ENCODE measurements around the gene EPHA4. TPM values are rescaled to one million over a fixed set of nuclear protein-coding genes. Genes with fewer than 3 reads are reported as not detected.

The EPHA4 gene
- total and polyA plus RNA-seq, 11 donors = 4.2 to 35.2 (median 19.5) TPM

DNA sequence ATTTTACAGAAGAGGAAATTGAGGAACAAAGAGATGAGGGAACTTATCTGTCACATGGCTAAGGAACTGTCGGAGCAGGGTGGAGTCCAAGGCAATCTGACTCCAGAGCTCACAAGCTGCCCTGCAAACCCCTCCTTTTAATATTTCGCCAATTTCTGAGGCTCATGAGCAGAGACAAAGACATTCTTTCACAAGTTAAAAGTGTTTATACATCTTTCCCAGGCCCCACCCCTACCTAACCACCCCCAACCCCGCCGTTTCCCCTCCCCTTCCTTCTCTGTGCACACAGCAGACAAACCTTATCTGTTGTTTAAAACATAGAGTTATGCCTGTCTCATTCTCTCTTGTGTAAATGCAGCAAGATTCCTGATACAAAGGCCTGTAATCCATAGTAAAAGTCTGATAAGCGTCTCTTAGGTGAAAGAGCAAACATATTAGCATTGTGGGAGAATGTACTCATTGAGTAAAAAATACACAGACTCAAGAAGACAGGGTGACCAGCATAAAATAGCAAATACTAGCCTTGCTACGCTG lies 44.3 kb downstream of the EPHA4 start:
- H3K4me1 ChIP-seq = peaks cover 0 to 58% (median 34%) of the 10 kb centered on the region in 12 donors
- DNase-seq = peak in 1 of 5 donors; percentile 20

GRCh38 chr2:221524158-221524557 lies 47.9 kb downstream of the EPHA4 start:
- Histone ChIP-seq H3K4me1 (peaks cover 0 to 62% (median 27%) of the 10 kb centered on the region in 12 donors), H3K27me3 (no peaks in the 10 kb centered on the region), H3K9me3 (no peaks in the 10 kb centered on the region), H3K27ac (no peak overlapping the region), H3K4me3 (no peak overlapping the region), H3K36me3 (peaks cover 0 to 3% (median 0%) of the 10 kb centered on the region in 9 donors)
- 91 to 97% (median 93%) methylated on average over 6 of the region's 6 CpGs for WGBS, 4 donors
- no peak for TF ChIP-seq POLR2A (IDR thresholded peaks at IDR 0.05)
- TF ChIP-seq, protein P1, sequence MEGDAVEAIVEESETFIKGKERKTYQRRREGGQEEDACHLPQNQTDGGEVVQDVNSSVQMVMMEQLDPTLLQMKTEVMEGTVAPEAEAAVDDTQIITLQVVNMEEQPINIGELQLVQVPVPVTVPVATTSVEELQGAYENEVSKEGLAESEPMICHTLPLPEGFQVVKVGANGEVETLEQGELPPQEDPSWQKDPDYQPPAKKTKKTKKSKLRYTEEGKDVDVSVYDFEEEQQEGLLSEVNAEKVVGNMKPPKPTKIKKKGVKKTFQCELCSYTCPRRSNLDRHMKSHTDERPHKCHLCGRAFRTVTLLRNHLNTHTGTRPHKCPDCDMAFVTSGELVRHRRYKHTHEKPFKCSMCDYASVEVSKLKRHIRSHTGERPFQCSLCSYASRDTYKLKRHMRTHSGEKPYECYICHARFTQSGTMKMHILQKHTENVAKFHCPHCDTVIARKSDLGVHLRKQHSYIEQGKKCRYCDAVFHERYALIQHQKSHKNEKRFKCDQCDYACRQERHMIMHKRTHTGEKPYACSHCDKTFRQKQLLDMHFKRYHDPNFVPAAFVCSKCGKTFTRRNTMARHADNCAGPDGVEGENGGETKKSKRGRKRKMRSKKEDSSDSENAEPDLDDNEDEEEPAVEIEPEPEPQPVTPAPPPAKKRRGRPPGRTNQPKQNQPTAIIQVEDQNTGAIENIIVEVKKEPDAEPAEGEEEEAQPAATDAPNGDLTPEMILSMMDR (IDR thresholded peaks at IDR 0.05) = no peak
- ATAC-seq (no peak), DNase-seq (no peak)
- intact Hi-C loops (cut with DNase I) = loop anchor here in 1 of 10 donors (10.0 kb wide), 1 partner anchor 299 kb away; no protein-coding TSS in a partner anchor

More for the DNA sequence above, 44.3 kb downstream of the EPHA4 start:
- Histone ChIP-seq H3K27me3 (no peaks in the 10 kb centered on the region), H3K27ac (peak overlapping the region in 11 of 12 donors; percentile 33 to 83 (median 67)), H3K36me3 (peaks cover 0 to 3% (median 0%) of the 10 kb centered on the region in 9 donors), H3K9me3 (no peaks in the 10 kb centered on the region), H3K4me3 (no peak overlapping the region)
- 38 to 53% (median 45%) methylated on average over 6 of the region's 6 CpGs for WGBS, 4 donors
- peak in 3 of 4 donors; percentile 64 to 78 (median 66) for ATAC-seq
- TF ChIP-seq, protein P1 (IDR thresholded peaks at IDR 0.05) = no peak
- TF ChIP-seq POLR2A (IDR thresholded peaks at IDR 0.05) = no peak
- intact Hi-C loops (cut with DNase I) = loop anchor here in 2 of 10 donors (5.0 to 10.0 kb wide), 2 partner anchors 44 to 303 kb away; partner anchors contain the start of gene EPHA4 (in 1 of the 2)

DNA sequence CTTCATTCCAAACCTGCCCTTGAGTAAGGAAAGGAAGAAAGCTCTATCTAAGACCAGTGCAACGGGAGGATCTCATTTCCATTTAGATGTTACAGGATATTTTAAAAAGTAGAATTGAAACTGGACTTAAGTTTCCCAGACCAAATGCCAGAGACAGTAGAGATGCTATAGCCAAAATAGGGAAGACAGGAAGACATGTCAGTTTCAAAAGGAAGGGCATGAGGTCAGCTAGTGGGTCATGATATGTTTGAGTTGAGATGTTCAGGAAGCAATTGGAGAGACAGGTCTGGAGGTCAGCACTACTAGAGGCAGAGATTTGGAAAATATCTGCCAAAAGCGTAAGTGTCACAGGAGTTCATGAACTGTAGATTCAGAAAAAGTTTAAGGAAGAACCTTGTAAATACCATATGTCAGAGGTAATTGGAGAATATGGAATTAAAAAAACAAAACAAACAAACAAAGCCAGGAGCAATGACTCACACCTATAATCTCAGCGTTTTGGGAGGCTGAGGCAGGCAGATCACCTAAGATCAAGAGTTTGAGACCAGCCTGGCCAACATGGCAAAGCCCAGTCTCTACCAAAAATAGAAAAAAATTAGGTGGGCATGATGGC lies 50.8 kb downstream of the EPHA4 start:
- WGBS, 4 donors = 58 to 79% (median 71%) methylated on average over 3 of the region's 3 CpGs
- Histone ChIP-seq H3K27ac (no peak overlapping the region), H3K27me3 (no peaks in the 10 kb centered on the region), H3K36me3 (peaks cover 0 to 3% (median 0%) of the 10 kb centered on the region in 9 donors), H3K4me3 (no peak overlapping the region), H3K4me1 (peaks cover 5 to 61% (median 33%) of the 10 kb centered on the region in 12 donors), H3K9me3 (no peaks in the 10 kb centered on the region)
- no peak for TF ChIP-seq POLR2A (IDR thresholded peaks at IDR 0.05)
- TF ChIP-seq, protein P1 (IDR thresholded peaks at IDR 0.05) = no peak
- DNase-seq (no peak), ATAC-seq (no peak)
- intact Hi-C loops (cut with DNase I) = loop anchor here in 1 of 10 donors (10.0 kb wide), 1 partner anchor 297 kb away; no protein-coding TSS in a partner anchor

GRCh38 chr2:221518935-221519625 lies 53.0 kb downstream of the EPHA4 start:
- TF ChIP-seq, protein P1 (IDR thresholded peaks at IDR 0.05) = no peak
- TF ChIP-seq POLR2A (IDR thresholded peaks at IDR 0.05) = no peak
- no peaks in the 10 kb centered on the region for H3K27me3 ChIP-seq
- H3K27ac ChIP-seq = peak overlapping the region in 5 of 12 donors; percentile 3 to 66 (median 24)
- WGBS, 4 donors = 63 to 69% (median 68%) methylated on average over 7 of the region's 7 CpGs
- intact Hi-C loops (cut with DNase I) = loop anchor here in 2 of 10 donors (2.0 to 10.0 kb wide), 2 partner anchors 40 to 74 kb away; no protein-coding TSS in a partner anchor
- peaks cover 0 to 3% (median 0%) of the 10 kb centered on the region in 9 donors for H3K36me3 ChIP-seq
- peaks cover 5 to 59% (median 31%) of the 10 kb centered on the region in 12 donors for H3K4me1 ChIP-seq
- ATAC-seq (peak in 3 of 4 donors; percentile 35 to 60 (median 39)), DNase-seq (no peak)
- no peak overlapping the region for H3K4me3 ChIP-seq
- no peaks in the 10 kb centered on the region for H3K9me3 ChIP-seq
